ENCODE measurements around the gene CARM1.

CARM1 gene

DNA sequence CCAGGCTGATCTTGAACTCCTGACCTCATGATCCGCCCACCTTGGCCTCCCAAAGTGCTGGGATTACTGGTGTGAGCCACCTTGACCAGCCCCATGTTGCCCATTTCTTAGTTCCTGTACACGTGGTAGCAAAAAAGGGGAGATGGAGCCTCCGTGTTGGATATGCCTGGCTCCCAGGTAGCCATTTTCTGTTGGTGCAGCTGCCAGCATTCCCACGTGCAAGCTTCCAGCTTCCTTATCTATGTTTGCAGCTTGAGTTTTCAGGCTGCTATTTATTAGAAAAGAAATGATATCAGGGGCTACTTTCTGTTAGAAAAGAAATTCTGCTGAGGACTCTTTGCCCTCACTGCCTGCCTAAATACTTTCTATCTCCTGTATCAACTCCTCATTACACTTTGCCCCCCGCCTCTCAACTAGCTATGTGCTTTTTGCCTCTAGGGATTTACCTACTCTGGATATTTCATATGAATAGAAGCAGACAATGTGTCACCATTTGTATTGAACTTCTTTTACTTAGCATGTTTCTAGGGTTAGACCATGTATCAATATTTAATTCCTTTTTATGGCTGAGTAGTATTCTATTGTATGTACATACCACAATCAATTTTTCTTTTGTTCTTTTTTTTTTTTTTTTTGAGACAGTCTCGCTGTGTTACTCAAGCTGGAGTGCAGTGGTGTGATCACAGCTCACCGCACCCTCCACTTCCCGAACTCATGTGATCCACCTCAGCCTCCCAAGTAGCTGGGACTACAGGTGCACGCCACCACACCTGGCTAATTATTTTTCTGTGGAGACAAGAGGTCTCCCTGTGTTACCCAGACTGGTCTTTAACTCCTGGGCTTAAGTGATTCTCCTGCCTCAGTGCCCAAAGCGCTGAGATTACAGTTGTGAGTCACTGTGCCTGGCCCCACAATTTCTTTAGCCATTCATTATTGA is 32.0 kb upstream of the CARM1 start:
- no peak overlapping the region for H3K27ac Mint-ChIP-seq
- no peak for TF ChIP-seq CTCF (IDR thresholded peaks at IDR 0.05)
- peaks cover 18% of the 10 kb centered on the region for H3K36me3 Mint-ChIP-seq (ENCODE audit: low read depth)
- no peak overlapping the region for H3K4me3 Mint-ChIP-seq
- DNase-seq = no peak
- peaks cover 23% of the 10 kb centered on the region for H3K4me1 Mint-ChIP-seq
- peaks cover 33% of the 10 kb centered on the region for H3K9me3 Mint-ChIP-seq
- H3K27me3 Mint-ChIP-seq (ENCODE audit: low read depth, poor library complexity) = peaks cover 42% of the 10 kb centered on the region

DNA sequence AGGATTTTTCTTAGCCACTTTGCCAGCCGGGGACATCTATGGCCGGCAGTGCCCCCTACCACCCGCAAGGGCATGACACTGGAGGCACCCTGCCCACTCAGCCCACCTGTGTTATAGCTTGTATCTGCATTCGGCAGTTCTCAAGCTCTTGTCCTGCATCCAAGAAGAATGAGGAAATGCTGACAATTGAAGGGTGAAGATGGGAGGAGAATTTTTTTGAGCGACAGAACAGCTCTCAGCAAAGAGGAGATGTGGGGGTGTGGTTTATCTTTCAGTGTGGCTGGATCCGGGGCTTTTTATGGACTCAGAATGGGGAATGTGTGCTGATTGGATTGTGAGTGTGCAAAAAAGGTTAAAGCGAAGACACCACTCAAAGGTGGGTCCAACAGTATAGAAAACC is 28.6 kb upstream of the CARM1 start:
- Mint-ChIP-seq H3K4me3 (no peak overlapping the region), H3K27me3 (ENCODE audit: low read depth, poor library complexity) (peaks cover 43% of the 10 kb centered on the region), H3K9me3 (peaks cover 41% of the 10 kb centered on the region), H3K36me3 (ENCODE audit: low read depth) (no peaks in the 10 kb centered on the region), H3K4me1 (peaks cover 11% of the 10 kb centered on the region), H3K27ac (no peak overlapping the region)
- no peak for DNase-seq
- TF ChIP-seq CTCF (IDR thresholded peaks at IDR 0.05) = no peak

GRCh38 chr19:10846500-10847202 is 24.7 kb upstream of the CARM1 start:
- peaks cover 26% of the 10 kb centered on the region for H3K27me3 Mint-ChIP-seq (ENCODE audit: low read depth, poor library complexity)
- H3K4me3 Mint-ChIP-seq = no peak overlapping the region
- H3K27ac Mint-ChIP-seq = no peak overlapping the region
- no peak for DNase-seq
- H3K4me1 Mint-ChIP-seq = peaks cover 15% of the 10 kb centered on the region
- no peak for TF ChIP-seq CTCF (IDR thresholded peaks at IDR 0.05)
- peaks cover 33% of the 10 kb centered on the region for H3K9me3 Mint-ChIP-seq
- H3K36me3 Mint-ChIP-seq (ENCODE audit: low read depth) = no peaks in the 10 kb centered on the region

- Mint-ChIP-seq H3K4me1 (peaks cover 7% of the 10 kb centered on the region), H3K4me3 (no peak within 1 kb of the TSS), H3K9me3 (peaks cover 28% of the 10 kb centered on the region), H3K36me3 (ENCODE audit: low read depth) (no peaks in the 10 kb centered on the region), H3K27ac (peak within 1 kb of the TSS; percentile 61), H3K27me3 (ENCODE audit: low read depth, poor library complexity) (peaks cover 26% of the 10 kb centered on the region)
- no peak for DNase-seq
- no peak for TF ChIP-seq CTCF (IDR thresholded peaks at IDR 0.05)
Observed at GRCh38 chr19:10848230-10848856, 23.0 kb upstream of the CARM1 start, which contains the start of gene C19orf38. TSS of gene C19orf38 (plus strand) at chr19:10848415. CDS start at chr19:10848509, 94 bp downstream.

GRCh38 chr19:10850631-10851030 is 20.7 kb upstream of the CARM1 start:
- H3K27me3 Mint-ChIP-seq (ENCODE audit: low read depth, poor library complexity) = peaks cover 18% of the 10 kb centered on the region
- no peak for TF ChIP-seq CTCF (IDR thresholded peaks at IDR 0.05)
- H3K4me3 Mint-ChIP-seq = no peak overlapping the region
- no peak for DNase-seq
- peaks cover 4% of the 10 kb centered on the region for H3K4me1 Mint-ChIP-seq
- no peak overlapping the region for H3K27ac Mint-ChIP-seq
- H3K9me3 Mint-ChIP-seq = peaks cover 17% of the 10 kb centered on the region
- H3K36me3 Mint-ChIP-seq (ENCODE audit: low read depth) = no peaks in the 10 kb centered on the region

All from nephron progenitor cell (in vitro differentiated cells).